Cardiac fibroblast (primary cell): ENCODE measurements around the gene LRRC8C.

Source experiments
- DNase-seq, 2 donors: peaks; one replicate each; pipeline versions ENCODE4 v3.0.0 to v3.0.0-alpha.2; 2010; ENCODE audit warnings: low read depth in 2 of 2
- H3K4me3 ChIP-seq, 2 donors: replicated peaks in 1 of 2; 1 replicate in 1 of 2; 2 replicates in 1 of 2; pipeline ENCODE4 v1.5.1; 2011; ENCODE audit warnings: low read depth in 2 of 2, low read length in 2 of 2, mild to moderate bottlenecking in 2 of 2, moderate library complexity in 1 of 2
- TF ChIP-seq, protein P1 (sequence below): IDR thresholded peaks from one replicate; pipeline ENCODE4 v1.5.1; 2011; ENCODE audit warnings: low read depth, mild to moderate bottlenecking, low read length, inconsistent platforms

LRRC8C gene

DNA sequence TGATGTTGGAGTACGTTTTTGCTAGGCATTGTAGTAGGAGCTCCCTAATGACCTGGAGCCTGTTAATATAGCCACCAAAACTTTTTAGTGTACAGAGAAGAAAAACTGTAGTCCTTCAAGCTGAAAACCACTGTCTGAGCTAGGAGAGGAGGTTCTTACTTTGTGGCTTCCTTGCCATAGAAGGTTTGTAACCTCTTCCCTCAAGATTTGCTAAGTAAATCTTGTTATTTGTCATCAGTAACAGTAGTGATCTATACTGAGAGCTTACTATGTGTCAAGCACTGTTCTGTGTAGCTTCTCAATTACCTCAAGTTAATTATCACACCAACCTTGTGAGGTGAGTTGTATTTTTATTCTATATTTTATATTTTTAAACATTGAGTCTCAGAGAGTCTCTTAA, 21.2 kb upstream of the LRRC8C start:
- no peak for DNase-seq
- TF ChIP-seq, protein P1, sequence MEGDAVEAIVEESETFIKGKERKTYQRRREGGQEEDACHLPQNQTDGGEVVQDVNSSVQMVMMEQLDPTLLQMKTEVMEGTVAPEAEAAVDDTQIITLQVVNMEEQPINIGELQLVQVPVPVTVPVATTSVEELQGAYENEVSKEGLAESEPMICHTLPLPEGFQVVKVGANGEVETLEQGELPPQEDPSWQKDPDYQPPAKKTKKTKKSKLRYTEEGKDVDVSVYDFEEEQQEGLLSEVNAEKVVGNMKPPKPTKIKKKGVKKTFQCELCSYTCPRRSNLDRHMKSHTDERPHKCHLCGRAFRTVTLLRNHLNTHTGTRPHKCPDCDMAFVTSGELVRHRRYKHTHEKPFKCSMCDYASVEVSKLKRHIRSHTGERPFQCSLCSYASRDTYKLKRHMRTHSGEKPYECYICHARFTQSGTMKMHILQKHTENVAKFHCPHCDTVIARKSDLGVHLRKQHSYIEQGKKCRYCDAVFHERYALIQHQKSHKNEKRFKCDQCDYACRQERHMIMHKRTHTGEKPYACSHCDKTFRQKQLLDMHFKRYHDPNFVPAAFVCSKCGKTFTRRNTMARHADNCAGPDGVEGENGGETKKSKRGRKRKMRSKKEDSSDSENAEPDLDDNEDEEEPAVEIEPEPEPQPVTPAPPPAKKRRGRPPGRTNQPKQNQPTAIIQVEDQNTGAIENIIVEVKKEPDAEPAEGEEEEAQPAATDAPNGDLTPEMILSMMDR: no peak
- no peak overlapping the region for H3K4me3 ChIP-seq

DNA sequence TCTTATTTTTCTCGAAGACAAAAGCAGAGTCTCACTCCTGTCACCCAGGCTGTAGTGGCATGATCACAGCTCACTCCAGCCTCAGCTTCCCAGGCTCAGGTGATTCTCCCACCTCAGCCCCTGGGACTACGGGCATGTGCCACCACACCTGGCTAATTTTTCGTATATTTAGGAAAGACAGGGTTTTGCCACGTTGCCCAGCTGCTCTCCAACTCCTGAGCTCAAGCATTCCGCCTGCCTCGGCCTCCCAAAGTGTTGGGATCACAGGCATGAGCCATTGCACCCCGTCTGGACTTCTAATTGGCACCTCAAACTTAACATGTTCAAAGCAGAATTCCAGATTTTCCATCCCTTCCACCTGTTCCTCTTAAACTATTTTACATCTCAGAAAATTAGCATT, 19.0 kb upstream of the LRRC8C start:
- H3K4me3 ChIP-seq: no peak overlapping the region
- TF ChIP-seq, protein P1: no peak
- no peak for DNase-seq

GRCh38 chr1:89615676-89616598, 17.0 kb upstream of the LRRC8C start:
- H3K4me3 ChIP-seq: no peak overlapping the region
- TF ChIP-seq, protein P1: peak; percentile 53
- DNase-seq: no peak

DNA sequence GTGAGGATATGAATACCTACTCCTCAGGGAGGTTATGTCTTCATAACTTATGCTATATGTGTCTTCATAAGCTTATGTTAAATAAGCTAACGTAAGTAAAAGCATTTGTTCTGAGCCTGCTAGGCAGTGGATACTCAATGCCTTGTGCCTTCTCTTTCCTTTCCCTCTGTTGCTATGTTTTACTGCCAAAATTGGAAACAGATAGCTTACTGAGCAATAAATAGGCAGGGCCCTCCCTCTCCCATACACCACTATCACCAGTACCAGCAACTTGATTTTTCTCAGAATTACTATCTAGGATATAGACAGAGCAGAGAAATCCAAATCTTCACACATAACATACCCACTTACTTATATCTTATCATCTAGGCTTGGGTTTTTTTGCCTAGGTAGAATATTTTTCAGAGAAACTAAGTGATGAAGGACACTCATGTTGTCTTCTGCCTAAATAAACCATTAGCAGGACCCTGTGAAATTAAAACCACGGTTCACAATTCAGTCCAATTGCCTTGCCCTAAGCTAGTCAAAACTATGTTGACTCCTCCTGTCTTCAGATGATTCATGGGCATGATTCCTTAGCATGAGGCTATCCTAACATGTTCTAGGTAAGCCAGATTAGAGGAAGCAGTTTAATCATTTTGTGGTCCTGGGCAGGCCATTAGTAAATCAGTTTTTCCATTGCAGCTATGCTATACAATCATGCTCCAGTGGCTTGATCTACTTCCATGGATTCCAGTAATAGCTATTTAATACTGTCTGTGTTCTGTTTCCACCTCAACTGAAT, 15.9 kb upstream of the LRRC8C start:
- no peak overlapping the region for H3K4me3 ChIP-seq
- no peak for DNase-seq
- TF ChIP-seq, protein P1: no peak

- TF ChIP-seq, protein P1: no peak
- DNase-seq: no peak
- no peak overlapping the region for H3K4me3 ChIP-seq
Measured at GRCh38 chr1:89620664-89621063, 12.3 kb upstream of the LRRC8C start.

- no peak overlapping the region for H3K4me3 ChIP-seq
- peak; percentile 50 to 66 for DNase-seq
- TF ChIP-seq, protein P1: peak; percentile 13
Measured at GRCh38 chr1:89622895-89623294, 10.0 kb upstream of the LRRC8C start.
